K562 (cell line): ENCODE data around the gene SNX9. TPM values are rescaled to one million over a fixed set of nuclear protein-coding genes. Genes with fewer than 3 reads are reported as not detected.

Source experiments
- AFF4 ChIP-seq: sonication (generic); formaldehyde crosslinking; IDR thresholded peaks from 2 replicates; pipeline ENCODE4 v1.8.0; 2023; ENCODE audit warnings: mild to moderate bottlenecking, missing genetic modification reagents
- CTBP1 ChIP-seq: fragments of 450-650 bp; IDR thresholded peaks from 2 replicates; pipeline ENCODE4 v1.6.1; 2016; ENCODE audit warnings: borderline replicate concordance
- HMG20B ChIP-seq: fragments of 250-450 bp; sonication (Bioruptor Pico); IDR thresholded peaks from 2 replicates; pipeline ENCODE4 v1.5.0; 2021; ENCODE audit warnings: mild to moderate bottlenecking
- PPARD ChIP-seq: fragments of 250-450 bp; sonication (Bioruptor Pico); IDR thresholded peaks from 2 replicates; pipeline ENCODE4 v1.8.0; 2022; ENCODE audit warnings: inconsistent platforms, mild to moderate bottlenecking, moderate library complexity
- RBM14 ChIP-seq: fragments of 200-400 bp; formaldehyde crosslinking; IDR thresholded peaks from 2 replicates; pipeline ENCODE4 v1.6.1; 2018; ENCODE audit warnings: low read depth, mild to moderate bottlenecking, low read length, moderate library complexity, borderline replicate concordance; ENCODE audit not compliant: insufficient read depth
- RREB1 ChIP-seq: fragments of 250-450 bp; sonication (Bioruptor Pico); IDR thresholded peaks from 2 replicates; pipeline ENCODE4 v1.4.0; 2020
- SOX6 ChIP-seq: fragments of 450-650 bp; IDR thresholded peaks from 2 replicates; pipeline ENCODE4 v1.6.1; 2014; ENCODE audit warnings: mild to moderate bottlenecking
- TAF1 ChIP-seq: IDR thresholded peaks from 2 replicates; pipeline ENCODE4 v1.6.1; 2011; ENCODE audit warnings: mild to moderate bottlenecking, low read length, moderate library complexity; ENCODE audit not compliant: insufficient read depth, control insufficient read depth, severe bottlenecking; ENCODE audit errors: extremely low read depth
- ZNF133 ChIP-seq: fragments of 250-450 bp; sonication (Bioruptor Pico); IDR thresholded peaks from 2 replicates; pipeline ENCODE4 v1.4.0; 2020; ENCODE audit warnings: mild to moderate bottlenecking
- ZNF175 ChIP-seq: fragments of 200-800 bp; sonication (Bioruptor generic); IDR thresholded peaks from 2 replicates; pipeline ENCODE4 v1.6.1; 2016; ENCODE audit warnings: low read depth, mild to moderate bottlenecking, missing genetic modification characterization, missing compliant biosample characterization
- ZNF431 ChIP-seq: sonication (generic); formaldehyde crosslinking; IDR thresholded peaks from 2 replicates; pipeline ENCODE4 v1.8.0; 2022; ENCODE audit warnings: mild to moderate bottlenecking, missing genetic modification reagents
- ZNF57 ChIP-seq: fragments of 450-650 bp; formaldehyde crosslinking; IDR thresholded peaks from 2 replicates; pipeline ENCODE4 v1.4.0; 2020; ENCODE audit warnings: mild to moderate bottlenecking, moderate library complexity
- ZNF583 ChIP-seq: fragments of 250-450 bp; sonication (Bioruptor Pico); IDR thresholded peaks from 2 replicates; pipeline ENCODE4 v1.4.0; 2020
- ZNF740 ChIP-seq, 3 experiments: fragments of 200-800 bp in 1 of 3; sonication (Bioruptor generic) in 1 of 3; sonication (generic) in 1 of 3; formaldehyde crosslinking in 1 of 3; IDR thresholded peaks; 2 replicates each; pipeline versions ENCODE4 v1.6.1 to v1.8.0; 2016 to 2022; ENCODE audit warnings: mild to moderate bottlenecking in 2 of 3, missing compliant biosample characterization in 2 of 3, missing genetic modification characterization in 2 of 3, missing genetic modification reagents in 1 of 3
- polyA plus RNA-seq, 8 experiments: library from polyadenylated mRNA; depleted of rRNA in 4 of 8; stranded (reverse) in 5 of 8; unstranded in 3 of 8; fragments of >200 nt; fragmentation: Nextera tagmentation in 2 of 8; fragmentation: Illumina TruSeq in 1 of 8; extraction: Ambion mirVana in 2 of 8; extraction: Trizol in 1 of 8; gene quantifications; 2 replicates each; pipeline versions ENCODE4 v1.2.1 to v1.2.3, GENCODE V29; 2011 to 2014; ENCODE audit warnings: inconsistent platforms in 1 of 8, missing spikeins in 1 of 8
- total RNA-seq, 7 experiments: library from RNA; depleted of rRNA in 6 of 7; stranded (reverse); fragments of >200 nt in 6 of 7; fragmentation: Illumina TruSeq in 2 of 7; extraction: Trizol in 2 of 7; gene quantifications; 2 replicates each; pipeline versions ENCODE4 v1.2.1 to v1.2.3, GENCODE V29; 2011 to 2021; ENCODE audit warnings: low replicate concordance in 1 of 7

SNX9 gene
- total and polyA plus RNA-seq, 9 of the 15 experiments (the other 6 are each of a cell fraction or from before 2014, with no cell fraction given) = 6.0 to 81.7 (median 57.1) TPM

GRCh38 chr6:157981395-157982101 is 158.5 kb downstream of the SNX9 start, which contains the start of gene SYNJ2 (continued):
- TF ChIP-seq RREB1 (peak; percentile 23; the same call in 1 of the 2 replicates), ZNF740 (CRISPR knock-in tag; IDR thresholded peaks at IDR 0.05) (peak; percentile 12), ZNF740 (tag; IDR thresholded peaks at IDR 0.05) (peak in 1 of 2 experiments; percentile 62; a peak in 1 of 4 replicates), AFF4 (CRISPR knock-in tag) (peak; percentile 58; the same call in 1 of the 2 replicates), ZNF583 (0 out of 2 replicates have a peak, but pooled peaks have one; percentile 18), ZNF175 (CRISPR knock-in tag) (0 out of 2 replicates have a peak, but pooled peaks have one; percentile 31), SOX6 (peak; percentile 49), RBM14 (0 out of 2 replicates have a peak, but pooled peaks have one; percentile 63), HMG20B (no peak), ZNF57 (CRISPR knock-in tag) (0 out of 2 replicates have a peak, but pooled peaks have one; percentile 36), PPARD (CRISPR knock-in tag) (no peak), ZNF133 (CRISPR knock-in tag) (peak; percentile 28; the same call in 1 of the 2 replicates), TAF1 (peak; percentile 63), ZNF431 (peak; percentile 58; the same call in 1 of the 2 replicates), CTBP1 (peak; percentile 96)
